ENCODE measurements around the gene THAP12. TPM values are rescaled to one million over a fixed set of nuclear protein-coding genes. Genes with fewer than 3 reads are reported as not detected.

THAP12 gene
- total RNA-seq, 4 donors from 2014 or later = 15.6 to 25.4 (median 22.3) TPM

- no peak overlapping the region for H3K4me3 ChIP-seq (ENCODE audit: low read depth, poor library complexity, severe bottlenecking)
- no peak for TF ChIP-seq CTCF (IDR thresholded peaks at IDR 0.05)
- DNase-seq (ENCODE audit: low spot score in 2 of 2) = no peak
- WGBS, 2 donors = 72 to 82% methylated on average over 3 of the region's 3 CpGs
- intact Hi-C loops (cut with DNase I; ENCODE audit: low total_unique reads) = no loop called here
Measured at GRCh38 chr11:76317296-76317695, 63.6 kb downstream of the THAP12 start.

GRCh38 chr11:76316726-76317125, 64.2 kb downstream of the THAP12 start:
- DNase-seq (ENCODE audit: low spot score in 2 of 2) = no peak
- 63 to 64% methylated on average over 3 of the region's 3 CpGs for WGBS, 2 donors
- H3K4me3 ChIP-seq (ENCODE audit: low read depth, poor library complexity, severe bottlenecking) = no peak overlapping the region
- intact Hi-C loops (cut with DNase I; ENCODE audit: low total_unique reads) = no loop called here
- no peak for TF ChIP-seq CTCF (IDR thresholded peaks at IDR 0.05)
- TF ChIP-seq POLR2A (IDR thresholded peaks at IDR 0.05) = no peak

GRCh38 chr11:76315182-76315853, 65.6 kb downstream of the THAP12 start:
- intact Hi-C loops (cut with DNase I; ENCODE audit: low total_unique reads) = no loop called here
- 78 to 84% methylated on average over 8 of the region's 8 CpGs for WGBS, 2 donors
- TF ChIP-seq POLR2A (IDR thresholded peaks at IDR 0.05) = no peak
- no peak for TF ChIP-seq CTCF (IDR thresholded peaks at IDR 0.05)
- DNase-seq (ENCODE audit: low spot score in 2 of 2) = no peak
- no peak overlapping the region for H3K4me3 ChIP-seq (ENCODE audit: low read depth, poor library complexity, severe bottlenecking)

- H3K4me3 ChIP-seq (ENCODE audit: low read depth, poor library complexity, severe bottlenecking) = no peak overlapping the region
- TF ChIP-seq CTCF (IDR thresholded peaks at IDR 0.05) (no peak), POLR2A (IDR thresholded peaks at IDR 0.05) (no peak)
- DNase-seq (ENCODE audit: low spot score in 2 of 2) = no peak
- intact Hi-C loops (cut with DNase I; ENCODE audit: low total_unique reads) = no loop called here
- 89 to 92% methylated on average over 4 of the region's 4 CpGs for WGBS, 2 donors
Measured at GRCh38 chr11:76314741-76315090, 66.2 kb downstream of the THAP12 start.

- intact Hi-C loops (cut with DNase I; ENCODE audit: low total_unique reads) = no loop called here
Measured at GRCh38 chr11:76313913-76314740, 66.8 kb downstream of the THAP12 start.

More at GRCh38 chr11:76313913-76314740, 66.8 kb downstream of the THAP12 start:
- 54 to 74% methylated on average over 14 to 15 of the region's 15 CpGs for WGBS, 2 donors
- DNase-seq (ENCODE audit: low spot score in 2 of 2) = no peak
- no peak overlapping the region for H3K4me3 ChIP-seq (ENCODE audit: low read depth, poor library complexity, severe bottlenecking)
- TF ChIP-seq CTCF (IDR thresholded peaks at IDR 0.05) (no peak), POLR2A (IDR thresholded peaks at IDR 0.05) (no peak)

All from lower leg skin (tissue), 4 donors.